Osteocyte (in vitro differentiated cells): Measurements from ENCODE around the gene TLR1. TPM values are rescaled to one million over a fixed set of nuclear protein-coding genes. Genes with fewer than 3 reads are reported as not detected.

Experiments
- DNase-seq: peaks from one replicate; pipeline ENCODE4 v3.0.0; 2021; ENCODE audit warnings: mixed read lengths; ENCODE audit not compliant: unreplicated experiment; ENCODE audit errors: extremely low spot score
- H3K27ac Mint-ChIP-seq: one replicate; pipeline ENCODE4 v1.8.0; 2021; ENCODE audit warnings: mild to moderate bottlenecking, mixed read lengths; ENCODE audit not compliant: unreplicated experiment
- H3K27me3 Mint-ChIP-seq: one replicate; pipeline ENCODE4 v1.8.0; 2021; ENCODE audit warnings: mixed read lengths; ENCODE audit not compliant: unreplicated experiment
- H3K36me3 Mint-ChIP-seq: one replicate; pipeline ENCODE4 v1.8.0; 2021; ENCODE audit warnings: mixed read lengths; ENCODE audit not compliant: unreplicated experiment
- H3K4me1 Mint-ChIP-seq: one replicate; pipeline ENCODE4 v1.8.0; 2021; ENCODE audit warnings: mixed read lengths; ENCODE audit not compliant: unreplicated experiment
- H3K4me3 Mint-ChIP-seq: one replicate; pipeline ENCODE4 v1.8.0; 2021; ENCODE audit warnings: mild to moderate bottlenecking, moderate library complexity, mixed read lengths; ENCODE audit not compliant: unreplicated experiment
- H3K9me3 Mint-ChIP-seq: one replicate; pipeline ENCODE4 v1.8.0; 2021; ENCODE audit warnings: mixed read lengths; ENCODE audit not compliant: unreplicated experiment
- total RNA-seq: library from RNA; stranded (reverse); gene quantifications from 2 replicates; pipeline ENCODE4 v1.2.1, GENCODE V29; 2021
- TF ChIP-seq, protein P1 (sequence below): fragments of 200-600 bp; sonication (generic); IDR thresholded peaks from 2 replicates; pipeline ENCODE4 v1.5.0; 2021; ENCODE audit warnings: antibody characterized with exemption, mild to moderate bottlenecking, moderate library complexity

Gene TLR1
- total RNA-seq, 1 donor from 2014 or later: 0.48 TPM

DNA sequence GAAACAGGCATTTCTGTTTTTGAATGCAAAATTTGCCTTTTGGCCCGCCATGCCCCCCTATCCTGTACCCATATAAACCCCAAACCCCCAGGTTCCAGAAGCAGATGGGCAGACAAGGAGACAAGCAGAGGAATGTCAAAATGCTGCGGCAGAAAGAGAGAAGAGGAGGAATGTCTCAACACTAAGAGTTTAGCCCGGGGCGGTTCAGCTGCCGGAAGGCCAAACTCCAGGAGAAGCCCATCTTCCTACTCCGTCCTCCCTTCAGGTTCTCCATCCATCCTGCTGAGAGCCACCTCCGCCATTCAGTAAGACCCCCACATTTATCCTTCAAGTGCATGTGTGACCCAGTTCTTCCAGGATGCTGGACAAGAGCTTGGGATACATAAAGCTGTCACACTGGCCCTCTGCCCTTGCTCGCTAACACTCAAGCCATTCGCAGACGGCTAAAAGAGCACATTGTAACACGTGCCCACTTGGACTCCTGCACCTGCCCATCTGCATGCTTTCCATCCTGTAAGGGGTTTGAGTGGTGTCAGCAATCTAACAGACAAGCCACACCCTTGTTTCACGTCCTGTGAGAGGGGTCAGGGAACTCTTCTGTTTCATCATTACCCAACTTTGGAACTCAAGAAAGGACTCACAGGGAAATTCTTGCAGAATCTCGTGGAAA is 53.1 kb downstream of the TLR1 start:
- Mint-ChIP-seq H3K27ac (no peak overlapping the region), H3K4me3 (no peak overlapping the region), H3K9me3 (no peaks in the 10 kb centered on the region), H3K36me3 (no peaks in the 10 kb centered on the region), H3K27me3 (no peaks in the 10 kb centered on the region), H3K4me1 (no peaks in the 10 kb centered on the region)
- TF ChIP-seq, protein P1, sequence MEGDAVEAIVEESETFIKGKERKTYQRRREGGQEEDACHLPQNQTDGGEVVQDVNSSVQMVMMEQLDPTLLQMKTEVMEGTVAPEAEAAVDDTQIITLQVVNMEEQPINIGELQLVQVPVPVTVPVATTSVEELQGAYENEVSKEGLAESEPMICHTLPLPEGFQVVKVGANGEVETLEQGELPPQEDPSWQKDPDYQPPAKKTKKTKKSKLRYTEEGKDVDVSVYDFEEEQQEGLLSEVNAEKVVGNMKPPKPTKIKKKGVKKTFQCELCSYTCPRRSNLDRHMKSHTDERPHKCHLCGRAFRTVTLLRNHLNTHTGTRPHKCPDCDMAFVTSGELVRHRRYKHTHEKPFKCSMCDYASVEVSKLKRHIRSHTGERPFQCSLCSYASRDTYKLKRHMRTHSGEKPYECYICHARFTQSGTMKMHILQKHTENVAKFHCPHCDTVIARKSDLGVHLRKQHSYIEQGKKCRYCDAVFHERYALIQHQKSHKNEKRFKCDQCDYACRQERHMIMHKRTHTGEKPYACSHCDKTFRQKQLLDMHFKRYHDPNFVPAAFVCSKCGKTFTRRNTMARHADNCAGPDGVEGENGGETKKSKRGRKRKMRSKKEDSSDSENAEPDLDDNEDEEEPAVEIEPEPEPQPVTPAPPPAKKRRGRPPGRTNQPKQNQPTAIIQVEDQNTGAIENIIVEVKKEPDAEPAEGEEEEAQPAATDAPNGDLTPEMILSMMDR: no peak
- no peak for DNase-seq

DNA sequence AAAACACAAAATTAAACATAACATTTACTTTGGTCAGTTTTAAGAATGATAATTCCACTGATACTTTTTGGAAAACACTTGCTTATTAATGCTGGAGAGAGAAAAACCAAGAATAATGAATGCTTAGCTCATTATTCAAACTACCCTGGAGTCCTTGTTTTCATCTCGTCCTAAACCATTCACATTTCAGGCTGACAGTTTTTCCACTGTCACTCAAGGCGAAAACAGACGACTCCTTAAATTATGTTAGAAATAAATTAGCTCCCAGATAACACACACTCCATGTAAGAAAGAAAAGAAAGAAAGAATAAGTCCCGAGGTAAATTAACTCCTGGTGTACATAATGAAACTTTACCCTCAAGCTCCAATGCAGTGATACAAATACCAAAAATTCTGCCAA is 55.3 kb downstream of the TLR1 start:
- Mint-ChIP-seq H3K27me3 (no peaks in the 10 kb centered on the region), H3K9me3 (no peaks in the 10 kb centered on the region), H3K36me3 (no peaks in the 10 kb centered on the region), H3K4me3 (no peak overlapping the region), H3K27ac (no peak overlapping the region), H3K4me1 (no peaks in the 10 kb centered on the region)
- TF ChIP-seq, protein P1: no peak
- no peak for DNase-seq

DNA sequence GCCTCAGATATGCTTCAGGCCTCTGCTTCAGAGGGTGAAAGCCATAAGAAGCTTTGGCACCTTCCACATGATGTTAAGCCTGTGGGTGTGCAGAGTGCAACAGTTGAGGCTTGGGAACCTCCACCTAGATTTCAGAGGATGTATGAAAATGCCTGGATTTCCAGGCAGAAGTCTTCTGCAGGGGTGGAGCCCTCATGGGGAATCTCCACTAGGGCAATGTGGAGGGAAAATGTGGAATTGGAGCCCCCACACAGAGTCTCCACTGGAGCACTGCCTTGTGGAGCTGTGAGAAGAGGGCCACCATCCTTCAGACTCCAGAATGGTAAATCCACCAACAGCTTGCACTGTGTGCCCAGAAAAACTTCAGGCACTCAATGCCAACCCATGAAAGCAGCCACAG is 57.0 kb downstream of the TLR1 start:
- Mint-ChIP-seq H3K27me3 (no peaks in the 10 kb centered on the region), H3K4me3 (no peak overlapping the region), H3K27ac (no peak overlapping the region), H3K4me1 (peaks cover 15% of the 10 kb centered on the region), H3K9me3 (no peaks in the 10 kb centered on the region), H3K36me3 (no peaks in the 10 kb centered on the region)
- TF ChIP-seq, protein P1: no peak
- DNase-seq: no peak

Other genes starting within 250 kb of the TLR1 start
- gene KLF3, start 140.6 kb downstream of the TLR1 start, total RNA-seq: 42.4 and 43.7 TPM in 2 replicates
- gene TLR10, start 21.8 kb downstream of the TLR1 start, total RNA-seq: not detected in 2 replicates
- gene TLR6, start 52.0 kb upstream of the TLR1 start, total RNA-seq: 2.5 TPM in 2 replicates
- 120 and 139 TPM in 2 replicates for gene FAM114A1, start 63.0 kb upstream of the TLR1 start, total RNA-seq
- not detected in 2 replicates for gene TMEM156, start 227.6 kb upstream of the TLR1 start, total RNA-seq